PC-9 (cell line): ENCODE results near the gene C5orf63.

Experiments used
- CTCF ChIP-seq: fragments of 200-600 bp; sonication (generic); conservative IDR thresholded peaks from 2 replicates; pipeline ENCODE4 v1.6.1; 2017; ENCODE audit warnings: mixed run types, antibody characterized with exemption, mild to moderate bottlenecking, moderate library complexity
- EZH2 ChIP-seq: fragments of 200-600 bp; sonication (generic); IDR thresholded peaks from 2 replicates; pipeline ENCODE4 v1.8.0; 2017; ENCODE audit warnings: antibody characterized with exemption, low read depth

- no peak for TF ChIP-seq CTCF
- TF ChIP-seq EZH2, result no peak
Measured at GRCh38 chr5:127002390-127002789, 70.9 kb downstream of the C5orf63 start.
